ENCODE data around the gene GATC.

DNA sequence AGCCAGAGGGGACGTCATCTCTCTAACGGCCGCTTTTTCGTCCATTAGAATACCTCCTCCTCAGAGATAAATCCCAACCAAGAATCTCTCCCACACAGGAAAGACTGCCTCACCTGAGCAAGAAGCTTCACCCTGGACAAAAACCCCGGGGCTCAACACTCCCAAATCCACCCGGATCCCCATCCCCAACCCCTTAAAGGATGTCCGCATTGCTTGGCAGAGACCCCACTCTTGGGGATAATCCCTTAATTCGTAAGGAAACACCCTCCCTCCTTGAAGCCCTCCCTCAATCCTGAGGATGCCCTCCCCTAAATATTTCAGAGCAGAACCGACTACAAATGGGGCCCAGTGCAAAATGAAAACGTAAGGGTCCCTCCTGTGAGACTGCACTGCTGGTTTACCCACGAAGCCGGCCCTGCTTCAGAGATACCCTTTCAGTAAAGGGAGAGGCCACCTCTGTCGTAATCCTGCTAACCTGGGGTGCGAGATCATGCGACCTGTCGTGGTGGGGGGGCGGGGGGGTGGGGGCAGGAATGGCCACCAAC, 49.0 kb downstream of the GATC start:
- no peak for TF ChIP-seq POLR2A (IDR thresholded peaks at IDR 0.05)
- TF ChIP-seq CTCF (IDR thresholded peaks at IDR 0.05), result no peak
